Stomach smooth muscle (tissue), 2 donors: ENCODE measurements around the gene PLEKHD1.

Source experiments
- H3K27ac ChIP-seq: one replicate; pipeline ENCODE4 v1.7.0; 2013; ENCODE audit warnings: mild to moderate bottlenecking, low read length, inconsistent platforms
- H3K27me3 ChIP-seq, 2 donors: one replicate each; pipeline ENCODE4 v1.7.0; 2013; ENCODE audit warnings: low read length in 2 of 2; ENCODE audit not compliant: insufficient read depth in 2 of 2, control insufficient read depth in 1 of 2
- H3K36me3 ChIP-seq, 2 donors: one replicate each; pipeline ENCODE4 v1.7.0; 2013; ENCODE audit warnings: low read length in 2 of 2; ENCODE audit not compliant: control insufficient read depth in 2 of 2, insufficient read depth in 2 of 2
- H3K4me1 ChIP-seq: one replicate; pipeline ENCODE4 v1.7.0; 2013; ENCODE audit warnings: low read length; ENCODE audit not compliant: control insufficient read depth, insufficient read depth
- H3K4me3 ChIP-seq, 2 donors: one replicate each; pipeline ENCODE4 v1.7.0; 2013; ENCODE audit warnings: low read length in 2 of 2
- H3K9ac ChIP-seq, 2 donors: one replicate each; pipeline ENCODE4 v1.7.0; 2013; ENCODE audit warnings: low read length in 2 of 2, mild to moderate bottlenecking in 1 of 2
- H3K9me3 ChIP-seq, 2 donors: one replicate each; pipeline ENCODE4 v1.7.0; 2013; ENCODE audit warnings: low read length in 2 of 2; ENCODE audit not compliant: control insufficient read depth in 2 of 2
- donor health status: healthy.
- donor health status: Pancreatic carcinoma.

PLEKHD1 gene

DNA sequence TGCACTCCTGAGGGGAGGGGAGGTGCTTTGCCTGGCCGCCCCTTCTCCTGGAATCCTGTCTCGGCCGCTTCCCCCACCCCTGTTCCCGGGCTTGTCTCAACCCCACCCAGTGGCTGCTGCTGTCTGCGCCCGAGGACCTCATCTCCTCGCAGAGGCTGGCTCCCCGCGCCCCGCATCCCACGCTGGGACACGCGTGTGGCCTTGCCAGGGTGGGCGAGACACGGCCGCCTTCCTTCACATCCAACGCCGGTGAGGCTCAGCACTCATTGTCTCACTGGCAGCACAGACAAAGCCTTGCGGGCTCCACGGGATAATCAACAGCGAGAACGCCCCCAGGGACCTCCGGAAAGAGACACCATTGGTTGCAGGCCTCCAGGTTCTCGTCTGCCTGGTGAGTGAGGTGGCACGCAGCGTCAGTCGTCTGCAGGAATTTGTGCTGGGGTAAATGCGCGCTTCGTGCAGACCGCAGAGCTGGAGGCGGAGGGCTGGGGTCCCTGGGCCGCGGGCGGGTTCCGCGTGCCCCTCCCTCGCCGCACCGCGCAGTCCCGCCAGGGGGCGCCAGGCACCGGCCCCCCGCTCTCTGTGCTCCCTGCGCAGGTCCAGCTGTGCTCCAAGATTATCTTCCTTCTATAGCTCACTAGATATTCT, 63.3 kb downstream of the PLEKHD1 start:
- H3K4me1 ChIP-seq = peaks cover 4% of the 10 kb centered on the region
- H3K4me3 ChIP-seq = no peak overlapping the region
- no peaks in the 10 kb centered on the region for H3K9me3 ChIP-seq
- no peaks in the 10 kb centered on the region for H3K36me3 ChIP-seq
- H3K27me3 ChIP-seq = peaks cover 28 to 32% of the 10 kb centered on the region in 2 donors
- H3K27ac ChIP-seq = no peak overlapping the region
- H3K9ac ChIP-seq = no peak overlapping the region

DNA sequence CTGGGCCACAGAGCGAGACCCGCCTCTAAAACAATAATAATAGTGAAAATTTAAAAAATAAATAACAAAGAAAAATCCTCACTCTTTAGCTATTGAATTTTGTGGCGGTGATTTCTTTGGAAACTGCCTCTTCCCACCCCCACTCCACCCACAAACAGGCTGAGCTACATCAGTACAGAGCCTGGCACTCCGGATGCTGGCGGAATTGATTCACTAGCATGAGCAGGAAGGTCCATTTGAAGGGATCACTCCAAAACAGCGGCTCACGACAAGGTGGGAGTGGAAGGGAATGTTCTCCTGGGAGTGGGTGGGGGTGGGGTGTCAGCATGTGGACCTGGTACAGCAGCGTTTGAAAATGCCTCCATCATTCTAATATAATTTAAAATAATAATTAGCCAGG, 64.0 kb downstream of the PLEKHD1 start:
- H3K27me3 ChIP-seq = peaks cover 28 to 30% of the 10 kb centered on the region in 2 donors

DNA sequence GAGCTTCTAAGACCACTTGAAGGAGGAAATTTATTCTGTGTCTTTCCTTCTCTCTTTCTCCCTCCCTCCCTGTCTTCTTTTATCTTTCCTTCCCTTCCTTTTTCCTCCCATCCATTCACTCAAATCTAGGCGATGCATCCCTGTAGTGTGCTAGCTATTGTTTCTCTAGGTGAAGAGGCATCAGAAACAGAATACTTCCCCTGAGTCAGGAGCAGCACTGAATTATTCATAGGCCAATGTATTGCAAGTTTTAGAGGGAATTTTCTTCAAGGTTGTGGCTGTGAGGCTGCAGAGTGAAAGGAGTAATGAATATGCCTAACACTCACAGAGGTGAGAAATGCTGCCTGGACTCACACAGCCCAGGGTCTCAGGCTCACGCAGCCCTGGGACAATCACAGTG, 67.0 kb downstream of the PLEKHD1 start:
- Histone ChIP-seq H3K4me3 (no peak overlapping the region), H3K9ac (no peak overlapping the region), H3K36me3 (no peaks in the 10 kb centered on the region), H3K9me3 (no peaks in the 10 kb centered on the region), H3K27ac (no peak overlapping the region), H3K27me3 (peaks cover 26 to 28% of the 10 kb centered on the region in 2 donors), H3K4me1 (peaks cover 8% of the 10 kb centered on the region)

More for the DNA sequence above, 64.0 kb downstream of the PLEKHD1 start:
- no peak overlapping the region for H3K9ac ChIP-seq
- no peaks in the 10 kb centered on the region for H3K9me3 ChIP-seq
- peaks cover 4% of the 10 kb centered on the region for H3K4me1 ChIP-seq
- H3K4me3 ChIP-seq = no peak overlapping the region
- no peaks in the 10 kb centered on the region for H3K36me3 ChIP-seq
- H3K27ac ChIP-seq = no peak overlapping the region

DNA sequence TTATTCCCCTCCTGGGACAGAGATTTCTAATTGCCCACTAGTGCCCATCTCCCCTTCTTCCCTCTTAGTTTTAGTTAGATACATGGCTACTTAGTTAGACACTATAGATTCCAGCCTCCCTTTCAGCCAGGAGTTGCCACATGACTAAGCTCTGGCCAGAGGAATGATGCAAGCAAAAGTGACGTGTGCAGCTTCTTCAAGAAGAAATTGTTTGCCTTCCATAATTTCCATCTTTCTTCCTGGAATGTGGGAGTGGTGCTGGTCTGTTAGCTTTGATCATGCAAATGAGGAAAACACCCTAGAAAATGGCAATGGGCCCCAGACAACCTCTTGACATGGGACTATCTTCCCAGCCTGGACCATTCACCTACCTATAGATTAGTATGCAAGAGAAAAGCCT, 68.7 kb downstream of the PLEKHD1 start:
- no peaks in the 10 kb centered on the region for H3K9me3 ChIP-seq
- peaks cover 16 to 19% of the 10 kb centered on the region in 2 donors for H3K27me3 ChIP-seq

DNA sequence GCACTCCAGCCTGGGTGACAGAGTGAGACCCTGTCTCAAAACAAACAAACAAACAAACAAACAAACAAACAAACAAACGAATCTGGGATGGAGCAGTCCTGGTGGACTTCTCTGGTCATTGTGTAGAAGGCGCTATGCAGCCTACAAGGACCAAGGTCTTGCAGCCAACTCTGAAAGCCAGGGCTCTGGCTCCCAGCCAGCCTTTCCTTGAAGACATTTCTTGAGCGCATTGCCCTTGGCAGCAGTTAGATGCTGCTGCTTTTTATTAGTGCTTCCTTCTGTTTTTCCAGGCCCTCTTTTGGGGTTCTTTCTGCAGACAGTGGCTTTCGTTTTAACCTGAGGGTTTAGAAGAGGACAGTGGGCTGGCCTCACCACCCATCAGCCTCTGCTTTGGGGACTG, 70.0 kb downstream of the PLEKHD1 start:
- Histone ChIP-seq H3K9ac (no peak overlapping the region), H3K27ac (no peak overlapping the region), H3K9me3 (no peaks in the 10 kb centered on the region), H3K4me1 (peaks cover 4% of the 10 kb centered on the region), H3K36me3 (no peaks in the 10 kb centered on the region), H3K27me3 (peaks cover 8 to 14% of the 10 kb centered on the region in 2 donors), H3K4me3 (no peak overlapping the region)

More for the DNA sequence above, 68.7 kb downstream of the PLEKHD1 start:
- H3K36me3 ChIP-seq = no peaks in the 10 kb centered on the region
- H3K27ac ChIP-seq = no peak overlapping the region
- peaks cover 4% of the 10 kb centered on the region for H3K4me1 ChIP-seq
- no peak overlapping the region for H3K9ac ChIP-seq
- no peak overlapping the region for H3K4me3 ChIP-seq

DNA sequence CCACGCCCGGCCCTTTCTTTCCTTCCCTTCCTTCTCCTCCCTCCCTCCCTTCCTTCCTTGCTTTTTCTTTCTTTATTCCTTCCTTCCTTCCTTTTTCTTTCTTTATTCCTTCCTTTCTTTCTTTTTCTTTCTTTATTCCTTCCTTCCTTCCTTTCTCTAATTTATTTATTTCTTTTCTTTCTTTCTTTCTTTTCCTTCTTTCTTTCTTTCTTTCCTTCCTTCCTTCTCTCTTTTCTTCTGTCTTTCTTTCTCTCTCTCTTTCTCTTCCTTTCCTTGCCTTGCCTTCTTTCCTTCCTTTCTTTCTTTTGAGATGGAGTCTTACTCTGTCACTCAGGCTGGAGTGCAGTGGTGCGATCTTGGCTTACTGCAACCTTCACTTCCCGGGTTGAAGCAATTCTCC, 74.2 kb downstream of the PLEKHD1 start:
- H3K36me3 ChIP-seq = no peaks in the 10 kb centered on the region
- peaks cover 3 to 11% of the 10 kb centered on the region in 2 donors for H3K27me3 ChIP-seq
- H3K27ac ChIP-seq = no peak overlapping the region

DNA sequence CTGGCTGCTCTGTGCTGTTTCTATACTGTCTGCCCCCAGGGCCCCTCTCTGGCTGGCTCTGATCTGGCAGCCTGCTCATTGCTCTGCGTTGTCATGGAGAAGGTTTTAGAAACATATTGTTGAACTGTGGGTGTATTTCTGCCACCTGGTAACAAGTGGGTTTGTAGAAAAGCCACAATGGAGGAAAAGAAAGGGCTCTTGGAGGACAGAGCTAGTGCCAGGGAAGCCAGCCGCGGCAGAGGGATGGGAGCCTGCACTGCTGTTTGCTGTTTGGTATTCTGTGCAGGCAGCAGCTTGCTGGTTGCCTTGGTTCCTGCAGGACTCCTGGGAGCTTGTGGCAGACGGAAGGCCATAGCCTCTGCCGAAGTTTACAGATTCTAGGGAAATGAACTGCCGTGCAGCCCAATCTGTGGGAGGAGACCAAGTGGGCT, 75.1 kb downstream of the PLEKHD1 start:
- peaks cover 3% of the 10 kb centered on the region for H3K4me1 ChIP-seq
- H3K9me3 ChIP-seq = no peaks in the 10 kb centered on the region
- no peak overlapping the region for H3K9ac ChIP-seq
- peaks cover 10 to 16% of the 10 kb centered on the region in 2 donors for H3K27me3 ChIP-seq
- no peak overlapping the region for H3K4me3 ChIP-seq
- no peak overlapping the region for H3K27ac ChIP-seq
- H3K36me3 ChIP-seq = no peaks in the 10 kb centered on the region

More for the DNA sequence above, 74.2 kb downstream of the PLEKHD1 start:
- peaks cover 4% of the 10 kb centered on the region for H3K4me1 ChIP-seq
- no peak overlapping the region for H3K9ac ChIP-seq
- no peaks in the 10 kb centered on the region for H3K9me3 ChIP-seq
- H3K4me3 ChIP-seq = no peak overlapping the region

DNA sequence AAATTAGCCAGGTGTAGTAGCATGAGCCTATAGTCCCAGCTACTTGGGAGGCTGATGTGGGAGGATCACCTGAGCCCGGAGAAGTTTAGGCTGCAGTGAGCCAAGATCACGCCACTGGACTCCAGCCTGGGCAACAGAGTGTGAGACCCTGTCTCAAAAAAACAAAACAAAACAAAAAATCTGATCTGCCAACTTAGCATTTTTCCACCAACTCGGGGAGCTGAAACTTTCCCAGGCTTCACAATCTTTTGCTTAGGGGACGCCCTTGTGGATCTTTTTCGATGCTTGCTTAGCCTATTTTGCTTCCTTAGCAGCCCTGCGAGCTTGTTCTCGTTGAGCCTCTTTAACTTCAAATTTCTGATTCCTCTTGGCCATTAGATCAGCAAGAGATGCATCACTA, 76.3 kb downstream of the PLEKHD1 start:
- Histone ChIP-seq H3K36me3 (no peaks in the 10 kb centered on the region), H3K9me3 (no peaks in the 10 kb centered on the region), H3K9ac (no peak overlapping the region), H3K27me3 (peaks cover 17 to 22% of the 10 kb centered on the region in 2 donors), H3K4me3 (no peak overlapping the region), H3K4me1 (no peaks in the 10 kb centered on the region), H3K27ac (no peak overlapping the region)

DNA sequence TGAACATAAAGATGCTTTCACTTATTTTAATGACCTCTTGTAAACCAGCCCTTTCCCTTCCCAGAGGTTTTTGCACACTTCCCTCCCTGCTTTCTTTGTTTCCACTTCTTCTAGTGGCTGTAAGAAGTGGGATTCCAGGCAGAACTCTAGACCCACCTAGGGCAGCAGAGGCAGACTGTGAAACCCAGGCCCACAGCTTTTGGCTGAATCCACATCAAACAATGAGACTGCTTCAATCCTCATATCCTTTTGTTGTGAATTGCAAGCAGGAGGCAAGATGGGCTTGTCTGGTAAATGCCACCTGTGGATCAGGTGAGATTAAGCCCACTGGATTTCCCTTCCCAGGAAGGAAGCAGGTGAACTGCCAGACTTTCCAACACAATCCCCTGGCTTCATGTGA, 77.4 kb downstream of the PLEKHD1 start:
- peaks cover 18 to 31% of the 10 kb centered on the region in 2 donors for H3K27me3 ChIP-seq
- no peak overlapping the region for H3K27ac ChIP-seq
- no peaks in the 10 kb centered on the region for H3K9me3 ChIP-seq
- no peak overlapping the region for H3K4me3 ChIP-seq
- no peak overlapping the region for H3K9ac ChIP-seq
- no peaks in the 10 kb centered on the region for H3K4me1 ChIP-seq
- H3K36me3 ChIP-seq = no peaks in the 10 kb centered on the region

DNA sequence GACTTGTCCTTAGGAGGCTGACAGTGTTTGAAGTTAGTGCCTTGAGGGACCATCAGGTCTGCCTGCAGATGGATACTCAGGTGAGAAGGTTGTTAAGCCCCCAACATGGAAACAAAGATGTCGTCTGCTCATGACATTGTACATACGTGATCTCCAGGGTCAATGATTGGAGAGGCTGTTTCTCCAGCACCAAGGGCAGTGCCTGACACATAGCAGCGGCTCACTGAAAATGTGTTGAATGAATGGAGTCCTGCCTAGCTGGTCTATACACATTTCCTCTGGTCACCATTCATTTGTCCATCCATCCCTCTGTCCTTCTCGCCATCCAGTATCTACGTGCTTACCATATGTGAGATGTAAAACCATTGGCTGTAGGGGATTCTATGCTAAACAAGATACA, 83.0 kb downstream of the PLEKHD1 start:
- Histone ChIP-seq H3K4me1 (peaks cover 14% of the 10 kb centered on the region), H3K9me3 (no peaks in the 10 kb centered on the region), H3K27me3 (peaks cover 51 to 67% of the 10 kb centered on the region in 2 donors), H3K4me3 (no peak overlapping the region), H3K9ac (no peak overlapping the region), H3K36me3 (no peaks in the 10 kb centered on the region), H3K27ac (no peak overlapping the region)

DNA sequence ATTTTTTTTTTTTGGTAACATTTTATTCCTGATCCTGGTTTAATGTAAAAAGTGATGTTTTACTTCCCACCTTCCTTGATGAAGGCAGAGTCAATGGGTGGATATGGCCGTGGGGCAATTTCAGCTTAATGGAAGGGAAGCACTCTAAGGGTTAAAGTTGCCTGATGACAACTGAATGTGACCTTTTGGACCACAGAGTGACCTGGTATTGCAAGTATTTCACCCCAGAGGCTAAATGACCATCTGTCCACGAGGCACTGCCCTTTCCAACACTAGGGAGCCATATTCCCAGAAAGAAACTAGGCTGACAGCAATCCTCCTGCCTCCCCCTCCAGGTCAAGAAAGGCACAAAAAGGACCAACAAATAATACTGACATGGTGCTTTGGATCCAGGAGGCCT, 85.3 kb downstream of the PLEKHD1 start:
- H3K9ac ChIP-seq = no peak overlapping the region
- H3K9me3 ChIP-seq = no peaks in the 10 kb centered on the region
- H3K4me3 ChIP-seq = no peak overlapping the region
- H3K27ac ChIP-seq = no peak overlapping the region
- H3K36me3 ChIP-seq = no peaks in the 10 kb centered on the region
- H3K4me1 ChIP-seq = peaks cover 34% of the 10 kb centered on the region
- H3K27me3 ChIP-seq = peaks cover 54 to 77% of the 10 kb centered on the region in 2 donors
